Measurements from ENCODE around the gene HIP1.
"Not testable (repeated sequence)": the region's sequence is repeated elsewhere in the genome, so short reads cannot be mapped to it uniquely, and the experiment has no call there.

The HIP1 gene

GRCh38 chr7:75608451-75609122, 130.2 kb downstream of the HIP1 start:
- no peak for DNase-seq

GRCh38 chr7:75604408-75604807, 134.3 kb downstream of the HIP1 start:
- DNase-seq = no peak

GRCh38 chr7:75602831-75603230, 135.9 kb downstream of the HIP1 start:
- not testable (repeated sequence) for DNase-seq

GRCh38 chr7:75601539-75601938, 137.2 kb downstream of the HIP1 start:
- DNase-seq = no peak

GRCh38 chr7:75600748-75601147, 138.0 kb downstream of the HIP1 start:
- not testable (repeated sequence) for DNase-seq

GRCh38 chr7:75599244-75599781, 139.4 kb downstream of the HIP1 start:
- peak; percentile 81 for DNase-seq

GRCh38 chr7:75596727-75597614, 141.8 kb downstream of the HIP1 start:
- DNase-seq = no peak

GRCh38 chr7:75595766-75596165, 143.0 kb downstream of the HIP1 start:
- DNase-seq = no peak

- not testable (repeated sequence) for DNase-seq
Measured at GRCh38 chr7:75593500-75594184, 145.1 kb downstream of the HIP1 start.

- no peak for DNase-seq
Measured at GRCh38 chr7:75591467-75592255, 147.1 kb downstream of the HIP1 start.

GRCh38 chr7:75590373-75591005, 148.3 kb downstream of the HIP1 start:
- DNase-seq = no peak

GRCh38 chr7:75584354-75584753, 154.4 kb downstream of the HIP1 start:
- no peak for DNase-seq

GRCh38 chr7:75583255-75583654, 155.5 kb downstream of the HIP1 start:
- no peak for DNase-seq

GRCh38 chr7:75579899-75580298, 158.8 kb downstream of the HIP1 start:
- no peak for DNase-seq

- DNase-seq = no peak
Measured at GRCh38 chr7:75578081-75578480, 160.7 kb downstream of the HIP1 start.

GRCh38 chr7:75575488-75576121, 163.1 kb downstream of the HIP1 start:
- DNase-seq = no peak

GRCh38 chr7:75573477-75574019, 165.2 kb downstream of the HIP1 start:
- no peak for DNase-seq

- no peak for DNase-seq
Measured at GRCh38 chr7:75572814-75573213, 165.9 kb downstream of the HIP1 start.

- no peak for DNase-seq
Measured at GRCh38 chr7:75572396-75572795, 166.3 kb downstream of the HIP1 start.

GRCh38 chr7:75571209-75571608, 167.5 kb downstream of the HIP1 start:
- DNase-seq = no peak

GRCh38 chr7:75569629-75570282, 169.0 kb downstream of the HIP1 start:
- not testable (repeated sequence) for DNase-seq

Measured in NCI-H2081 treated with DMSO at 0.1 percent for 48 hours (cell line).